GM21367 (cell line): ENCODE measurements around the gene USP10.

Experiments
- ATAC-seq: cut with Tn5 transposase; IDR thresholded peaks from one replicate; pipeline ENCODE4 v1.9.1; 2021; ENCODE audit not compliant: unreplicated experiment

The USP10 gene

DNA sequence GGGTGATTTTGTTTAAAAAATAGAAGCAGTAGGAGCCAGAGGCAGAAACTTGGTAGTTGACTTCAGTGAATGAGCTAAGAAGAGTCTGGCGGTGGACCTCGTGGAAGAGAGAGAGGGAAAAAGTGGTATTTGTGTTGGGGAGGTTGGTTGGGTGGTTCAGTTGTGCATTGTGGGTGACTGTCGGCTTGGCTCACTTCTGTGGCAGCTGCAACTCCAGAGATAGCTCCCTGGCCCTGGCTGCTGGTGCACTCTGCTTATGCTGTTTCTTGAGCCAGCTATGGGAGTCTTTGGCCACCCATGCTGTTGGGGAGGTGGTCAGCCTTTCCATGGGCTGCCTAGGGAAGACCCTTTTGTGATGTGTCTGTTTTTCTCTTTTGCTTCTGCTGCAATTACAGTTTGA, 69.6 kb downstream of the USP10 start:
- ATAC-seq = no peak

DNA sequence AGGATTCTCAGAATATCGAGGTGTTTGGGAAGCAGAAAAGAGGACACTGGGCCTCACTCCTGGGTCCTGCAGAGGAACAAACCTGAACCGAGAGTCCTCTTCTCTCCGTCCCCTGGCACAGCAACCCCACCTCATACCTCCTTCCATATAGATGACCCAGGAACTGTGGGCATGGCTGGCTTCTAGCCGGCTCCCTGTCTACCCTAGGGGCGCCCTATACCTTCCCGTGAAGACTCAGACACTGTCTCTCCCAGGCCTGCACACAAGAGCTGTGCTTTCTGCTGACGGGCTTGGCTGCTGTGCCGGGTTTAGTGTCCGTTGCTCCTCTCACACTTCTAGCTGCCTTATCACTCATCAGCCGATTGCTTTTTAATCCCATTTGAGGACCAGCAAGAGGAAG, 73.5 kb downstream of the USP10 start:
- ATAC-seq = no peak

DNA sequence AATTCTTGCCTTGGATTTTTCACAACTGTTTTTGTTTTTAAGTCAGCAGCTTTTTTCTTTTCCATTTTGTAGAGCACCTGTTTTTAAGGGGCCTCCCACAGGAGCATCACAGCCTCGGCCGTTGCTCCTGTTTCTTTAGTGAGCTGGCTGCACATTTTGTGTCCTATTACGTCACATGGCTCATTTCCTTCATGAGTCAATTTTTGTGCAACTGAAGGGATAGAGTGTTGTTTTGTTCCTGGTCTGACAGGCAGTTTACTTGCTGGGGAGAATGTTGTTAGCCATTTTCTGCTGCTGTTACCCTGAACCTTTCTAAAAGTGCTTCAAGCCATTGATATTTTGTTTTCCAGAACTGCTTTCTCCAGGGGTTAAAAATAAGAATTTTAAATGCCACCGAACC, 75.0 kb downstream of the USP10 start:
- no peak for ATAC-seq

DNA sequence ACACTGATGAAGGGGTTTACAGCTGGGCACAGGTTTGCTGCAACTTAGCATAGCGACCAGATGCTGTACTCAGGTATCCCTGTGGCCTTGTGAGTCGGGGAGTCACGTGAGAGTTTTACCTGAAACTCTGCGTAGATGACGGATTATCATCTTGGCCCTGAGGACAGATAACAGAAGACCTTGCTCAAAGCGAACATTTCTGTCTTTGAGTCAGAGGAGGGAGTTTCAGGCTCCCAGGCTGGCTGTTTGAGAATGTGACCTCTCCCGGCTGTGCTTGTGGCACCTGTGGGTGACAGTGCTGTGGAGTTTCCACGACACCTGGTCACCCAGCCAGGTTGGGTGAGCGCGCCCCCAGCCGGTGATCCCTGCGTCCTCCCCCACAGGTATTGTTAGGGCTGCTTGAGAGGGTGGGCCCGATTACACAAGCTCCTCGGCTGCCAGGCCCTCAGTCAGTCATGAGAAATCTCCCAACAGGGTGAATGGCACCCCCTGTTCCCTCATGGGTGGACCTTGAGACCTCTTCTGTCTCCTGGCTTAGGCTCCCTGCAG, 75.5 kb downstream of the USP10 start:
- ATAC-seq = no peak

DNA sequence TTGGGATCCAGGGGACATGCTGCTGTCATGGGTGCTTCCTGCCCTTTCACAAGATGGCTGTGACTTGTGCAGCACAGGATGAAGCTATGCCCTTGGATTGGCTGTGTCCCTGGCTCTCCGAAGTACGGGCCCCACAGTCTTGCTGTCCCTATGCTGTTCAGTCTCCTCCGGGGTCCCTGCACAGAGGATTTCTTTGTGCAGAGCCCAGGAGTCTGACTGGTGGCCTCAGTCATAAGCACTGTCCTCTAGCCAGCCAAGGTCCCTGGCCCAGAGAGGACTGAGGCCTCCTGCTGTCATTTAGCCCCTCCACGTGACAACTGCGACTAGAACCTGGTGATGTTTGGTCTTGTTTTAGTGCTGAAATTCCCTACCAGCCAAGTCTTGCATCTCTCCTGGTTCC, 77.6 kb downstream of the USP10 start:
- ATAC-seq = no peak

DNA sequence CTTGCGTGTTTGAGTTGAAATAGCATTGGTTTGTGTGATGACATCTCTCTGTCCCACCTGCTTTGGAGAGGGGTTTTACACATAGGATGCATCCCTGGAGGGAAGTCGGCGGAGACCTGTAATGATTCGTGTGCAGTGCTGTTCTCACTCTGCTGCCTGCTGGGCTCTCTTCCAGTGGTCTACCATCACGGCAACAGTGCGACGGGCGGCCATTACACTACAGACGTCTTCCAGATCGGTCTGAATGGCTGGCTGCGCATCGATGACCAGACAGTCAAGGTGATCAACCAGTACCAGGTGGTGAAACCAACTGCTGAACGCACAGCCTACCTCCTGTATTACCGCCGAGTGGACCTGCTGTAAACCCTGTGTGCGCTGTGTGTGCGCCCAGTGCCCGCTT, 78.9 kb downstream of the USP10 start:
- ATAC-seq = no peak

DNA sequence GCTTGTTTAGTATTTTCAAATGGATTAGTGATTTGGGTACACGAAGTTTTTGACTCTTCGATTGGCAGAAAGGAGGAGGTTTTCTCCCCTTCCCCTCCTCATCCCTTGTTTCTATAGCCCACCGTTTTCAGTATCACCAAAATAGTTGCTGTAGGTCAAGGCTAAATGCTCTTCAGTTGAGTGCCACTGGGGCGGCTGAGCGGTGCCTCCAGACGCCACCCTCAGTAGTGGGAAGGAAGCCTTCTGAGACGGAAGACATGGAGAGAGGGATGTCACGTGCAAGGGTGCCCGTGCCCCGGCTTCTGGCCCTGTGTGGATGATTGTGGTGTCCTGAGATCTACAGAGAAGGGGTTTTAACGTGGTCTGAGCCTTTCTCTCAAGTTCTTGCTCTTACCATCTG, 80.3 kb downstream of the USP10 start:
- ATAC-seq = no peak

DNA sequence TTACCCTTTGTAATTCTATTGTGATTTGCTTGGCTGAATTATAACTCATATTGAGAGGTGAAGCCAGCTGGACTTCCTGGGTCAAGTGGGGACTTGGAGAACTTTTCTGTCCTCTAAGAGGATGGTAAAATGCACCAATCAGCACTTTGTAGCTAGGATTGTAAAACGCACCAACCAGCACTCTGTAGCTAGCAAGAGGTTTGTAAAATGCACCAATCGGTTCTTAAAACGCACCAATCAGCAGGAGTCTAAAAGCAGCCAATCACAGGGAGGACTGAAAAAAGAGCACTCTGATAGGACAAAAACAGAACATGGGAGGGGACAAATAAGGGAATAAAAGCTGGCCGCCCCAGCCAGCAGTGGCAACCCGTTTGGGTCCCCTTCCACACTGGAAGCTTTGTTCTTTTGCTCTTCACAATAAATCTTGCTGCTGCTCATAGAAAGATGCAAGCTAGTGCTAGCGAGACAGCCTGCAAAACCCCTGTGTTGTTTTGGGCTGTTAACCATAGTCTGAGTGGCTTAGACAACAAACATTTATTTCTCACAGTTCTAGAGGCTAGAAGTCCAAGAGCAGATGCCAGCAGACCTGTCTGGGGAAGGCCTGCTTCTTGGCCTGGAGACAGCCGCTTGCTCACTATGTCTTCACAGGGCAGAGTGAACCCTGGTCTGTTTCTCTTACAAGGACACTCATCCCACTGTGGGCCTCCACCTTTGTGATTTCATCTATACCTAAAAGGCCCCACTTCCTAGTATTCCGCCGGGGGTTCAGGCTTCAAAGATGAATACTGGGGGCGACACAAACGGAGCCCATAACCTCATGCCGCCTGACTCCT, 81.0 kb downstream of the USP10 start:
- ATAC-seq = no peak

DNA sequence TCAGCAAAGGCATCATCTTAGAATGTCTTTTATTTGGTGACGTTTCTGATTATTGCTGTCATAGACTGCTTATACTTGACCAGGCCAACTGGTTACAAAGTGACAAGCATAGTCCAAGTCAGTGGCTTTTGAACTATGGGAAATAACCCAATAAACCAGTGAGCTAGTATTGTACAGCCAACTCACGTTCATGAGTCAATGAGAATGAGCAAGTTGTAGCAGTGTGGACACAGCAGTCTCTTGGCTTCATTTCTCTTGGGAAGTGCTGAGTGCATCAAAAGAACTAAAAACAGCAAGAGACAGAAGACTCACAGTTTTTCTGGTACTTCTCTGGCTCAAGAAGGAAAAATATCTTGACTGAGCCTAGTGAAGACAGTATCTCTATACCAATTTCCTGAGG, 83.0 kb downstream of the USP10 start:
- no peak for ATAC-seq

DNA sequence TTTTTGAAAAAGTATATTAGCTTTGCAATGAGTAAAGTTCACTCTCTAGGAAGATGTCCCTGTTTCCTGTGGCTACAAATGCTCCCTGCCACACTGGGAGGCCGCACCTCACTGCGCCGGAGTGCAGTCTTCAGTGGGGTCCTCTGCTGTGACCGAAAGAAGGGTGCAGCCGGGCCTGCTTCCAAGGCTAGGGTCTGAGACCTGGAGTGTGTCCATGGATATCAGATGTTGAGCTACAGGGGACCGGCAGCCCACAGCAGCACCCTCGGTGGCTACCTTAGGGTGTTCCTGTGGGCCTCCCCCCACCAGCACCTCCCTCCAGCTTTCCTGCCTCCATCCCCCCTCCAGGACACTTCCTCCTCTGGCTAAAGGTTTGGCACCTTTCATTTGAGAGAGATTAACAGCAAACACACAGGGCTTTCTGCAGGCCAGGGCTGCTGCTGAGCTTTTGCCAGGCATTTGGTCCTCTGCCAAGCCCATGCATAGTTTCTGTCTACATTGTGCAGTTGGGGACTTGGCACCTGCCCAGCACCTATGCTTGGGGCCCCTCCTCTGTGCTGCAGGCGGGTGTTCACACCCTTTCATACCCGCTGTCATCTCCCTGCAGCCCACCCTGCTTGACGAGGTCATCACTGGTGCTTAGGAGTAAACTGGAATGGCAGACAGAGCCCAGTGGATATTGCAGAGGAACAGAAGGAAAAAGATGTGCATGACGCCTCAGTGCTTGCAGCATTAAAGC, 86.2 kb downstream of the USP10 start:
- ATAC-seq = no peak

DNA sequence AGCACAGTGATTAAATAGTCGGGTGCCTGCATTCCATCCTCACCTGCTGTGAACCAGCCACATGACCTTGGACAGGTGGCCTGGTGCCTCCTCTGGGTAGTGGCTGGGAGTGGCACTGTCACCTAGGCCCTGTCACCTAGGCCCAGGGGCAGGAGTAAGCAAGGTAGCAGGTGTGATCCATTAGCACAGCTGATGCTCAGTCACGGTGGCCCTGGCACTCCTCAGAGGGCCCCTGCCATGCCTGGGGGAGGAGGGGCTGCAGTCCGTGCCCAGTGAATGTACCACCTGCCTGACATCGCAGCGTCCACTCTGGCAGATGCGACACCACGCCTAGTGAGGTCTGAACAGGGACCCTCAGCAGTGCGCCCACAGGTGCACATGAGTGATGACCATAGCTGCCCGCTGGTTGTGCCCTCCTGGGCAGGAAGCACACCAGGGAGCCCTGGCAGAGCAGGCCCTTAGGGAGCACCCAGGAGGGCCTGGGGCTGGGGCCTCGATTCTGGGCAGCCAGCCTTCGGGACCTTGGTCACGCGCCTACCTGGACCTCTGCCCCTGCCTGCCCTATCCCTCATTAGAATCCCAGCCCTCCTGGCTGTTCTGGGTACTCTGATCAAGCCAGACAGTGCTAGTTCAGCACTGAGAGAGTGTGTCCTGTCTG, 86.9 kb downstream of the USP10 start:
- no peak for ATAC-seq

DNA sequence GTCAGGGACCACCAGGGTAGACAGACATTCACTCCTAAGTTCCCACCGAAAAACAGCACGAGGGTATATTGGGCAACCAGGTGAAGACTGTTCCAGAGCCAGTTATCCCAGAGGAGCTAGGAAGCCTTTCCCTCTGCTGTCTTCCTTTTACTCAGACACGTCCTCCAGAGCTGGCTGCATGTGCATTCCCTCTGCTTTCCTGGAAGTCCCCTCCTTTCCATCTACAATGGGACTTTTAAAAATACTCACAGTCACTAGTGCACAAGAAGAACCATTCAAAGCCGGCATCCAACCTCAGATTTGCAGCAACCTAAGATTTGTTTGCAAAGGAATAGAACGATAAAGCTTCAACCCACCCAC, 87.4 kb downstream of the USP10 start:
- no peak for ATAC-seq

DNA sequence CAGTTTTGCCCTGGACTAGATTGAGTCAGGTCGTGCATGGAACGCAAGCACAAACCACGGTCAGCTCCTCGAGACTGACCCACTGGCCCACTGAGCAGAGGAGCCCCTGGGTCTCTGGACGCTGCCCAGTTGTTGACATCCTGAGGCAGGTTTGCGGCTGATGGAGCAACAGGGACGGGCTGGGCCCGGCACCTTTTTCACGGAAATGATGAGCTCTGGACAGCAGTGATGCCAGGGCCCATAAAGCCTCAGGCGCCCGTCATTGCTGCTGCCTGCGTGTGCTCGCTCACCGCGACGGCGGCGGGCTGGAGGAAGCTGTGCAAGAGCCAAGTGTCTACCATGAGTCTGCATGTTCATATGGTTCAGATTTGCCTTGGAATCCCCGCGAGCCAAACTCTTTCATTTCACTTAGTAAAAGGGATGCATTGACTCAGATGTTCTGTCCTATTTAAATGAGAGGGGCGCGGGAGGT, 89.2 kb downstream of the USP10 start:
- ATAC-seq = no peak

DNA sequence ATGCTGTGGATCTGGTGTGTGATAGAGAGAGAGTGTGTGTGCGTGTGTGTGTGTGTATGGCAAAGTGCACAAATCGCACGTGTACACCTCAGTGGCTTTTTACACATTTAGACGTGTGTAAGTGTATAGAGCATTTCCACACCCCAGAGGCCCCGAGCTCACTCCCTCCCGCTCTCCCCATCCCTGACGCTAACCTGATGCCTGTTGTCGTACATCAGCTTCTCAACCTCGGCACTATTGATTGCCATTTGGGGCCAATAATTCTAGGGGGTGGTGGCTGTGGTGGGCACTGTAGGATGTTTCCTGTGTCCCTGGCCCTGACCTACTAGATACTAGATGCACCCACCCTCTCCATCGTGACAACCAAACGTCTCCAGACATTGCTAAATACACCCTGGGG, 89.6 kb downstream of the USP10 start:
- ATAC-seq = no peak

DNA sequence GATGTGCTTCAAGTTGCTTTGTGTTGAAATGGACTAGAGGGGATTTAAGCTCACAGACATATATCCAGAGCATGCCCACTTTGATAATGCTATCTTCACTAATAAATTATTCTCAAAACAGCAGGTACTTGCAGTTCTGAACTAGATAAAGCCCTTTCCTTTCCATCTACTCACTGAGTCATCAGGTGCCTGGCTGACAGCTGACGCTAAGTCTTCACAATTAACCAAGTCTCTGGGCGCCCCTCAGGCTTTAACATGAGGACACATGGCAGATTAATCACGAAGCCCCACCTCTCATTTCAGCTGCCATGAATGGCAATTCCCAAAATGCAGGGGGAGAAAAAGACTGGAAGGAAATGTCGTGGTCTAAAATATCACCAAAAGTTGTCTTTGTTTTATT, 90.5 kb downstream of the USP10 start:
- no peak for ATAC-seq

DNA sequence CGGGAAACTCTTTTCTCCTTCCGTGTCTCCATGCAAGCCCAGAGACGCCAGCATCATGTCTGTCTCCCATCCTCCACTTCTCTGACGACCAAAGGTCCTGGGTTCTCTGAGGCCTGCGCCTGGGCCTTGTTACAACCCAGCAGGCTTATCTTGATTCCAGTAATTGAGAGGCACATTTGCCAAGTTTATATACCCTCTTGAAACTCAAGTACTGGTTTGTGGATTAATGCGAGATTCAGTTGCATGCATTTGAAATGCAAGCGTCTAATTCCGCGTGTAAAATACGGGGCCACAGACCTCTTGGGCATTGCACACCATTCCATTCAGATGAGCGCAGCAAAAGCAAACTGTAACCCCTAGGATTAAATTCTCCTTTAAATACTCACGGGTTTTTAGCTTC, 91.3 kb downstream of the USP10 start:
- no peak for ATAC-seq

DNA sequence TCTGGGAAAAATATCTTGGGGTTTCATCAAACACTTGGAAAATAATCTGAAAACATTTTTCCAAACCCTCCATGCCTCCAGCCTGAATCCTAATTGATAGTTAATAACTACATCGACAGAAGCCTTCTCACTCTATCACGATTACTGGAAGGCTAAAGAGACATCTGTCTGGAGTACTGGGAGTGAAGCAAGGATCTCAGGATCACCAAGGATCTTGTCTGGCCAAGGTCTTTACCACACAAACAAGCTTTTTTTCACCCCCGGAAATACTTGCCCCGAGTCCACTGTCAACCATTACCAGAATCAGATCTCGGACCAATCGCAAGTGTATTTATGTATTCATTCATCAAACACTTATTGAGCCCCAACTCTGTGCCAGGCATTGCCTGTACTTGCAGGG, 91.7 kb downstream of the USP10 start:
- no peak for ATAC-seq

DNA sequence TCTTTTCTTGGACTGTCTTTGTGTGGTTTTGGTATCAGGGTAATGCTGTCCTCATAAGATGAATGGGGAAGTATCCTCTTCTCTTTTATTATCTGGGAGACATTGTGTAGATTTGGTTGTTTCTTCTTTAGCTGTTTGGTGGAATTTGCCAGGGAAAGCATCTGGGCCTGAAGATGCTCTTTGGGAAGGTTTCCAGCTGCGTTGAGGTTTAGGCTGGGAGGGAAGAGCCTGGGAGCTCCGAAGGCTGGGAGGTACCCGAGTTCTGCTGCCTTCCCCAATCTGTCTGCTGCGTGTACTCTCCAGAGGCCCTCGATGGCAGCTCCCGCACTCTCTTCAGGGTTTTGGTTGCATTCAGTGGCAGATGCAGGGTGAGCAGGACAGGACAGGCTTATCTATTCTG, 94.4 kb downstream of the USP10 start:
- ATAC-seq = no peak

DNA sequence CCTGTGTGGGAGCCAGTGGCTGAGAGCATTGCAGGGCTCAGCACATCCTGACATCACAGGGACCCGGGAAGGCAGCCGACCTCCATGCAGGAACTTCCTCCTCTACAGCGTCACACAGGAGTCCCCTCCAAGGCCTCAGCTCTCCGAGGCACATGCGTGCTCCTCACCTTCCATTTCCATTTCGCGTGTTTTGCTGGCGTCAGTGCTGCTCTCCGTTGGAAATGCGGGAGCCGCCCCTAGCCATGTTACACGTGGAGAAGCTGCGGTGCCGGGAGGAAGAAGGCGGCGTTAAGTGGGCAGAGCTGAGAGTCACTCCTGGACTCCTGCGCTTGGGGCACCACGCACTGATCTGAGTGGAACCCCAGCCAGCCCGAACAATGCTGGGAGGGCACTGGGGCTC, 94.8 kb downstream of the USP10 start:
- ATAC-seq = no peak

DNA sequence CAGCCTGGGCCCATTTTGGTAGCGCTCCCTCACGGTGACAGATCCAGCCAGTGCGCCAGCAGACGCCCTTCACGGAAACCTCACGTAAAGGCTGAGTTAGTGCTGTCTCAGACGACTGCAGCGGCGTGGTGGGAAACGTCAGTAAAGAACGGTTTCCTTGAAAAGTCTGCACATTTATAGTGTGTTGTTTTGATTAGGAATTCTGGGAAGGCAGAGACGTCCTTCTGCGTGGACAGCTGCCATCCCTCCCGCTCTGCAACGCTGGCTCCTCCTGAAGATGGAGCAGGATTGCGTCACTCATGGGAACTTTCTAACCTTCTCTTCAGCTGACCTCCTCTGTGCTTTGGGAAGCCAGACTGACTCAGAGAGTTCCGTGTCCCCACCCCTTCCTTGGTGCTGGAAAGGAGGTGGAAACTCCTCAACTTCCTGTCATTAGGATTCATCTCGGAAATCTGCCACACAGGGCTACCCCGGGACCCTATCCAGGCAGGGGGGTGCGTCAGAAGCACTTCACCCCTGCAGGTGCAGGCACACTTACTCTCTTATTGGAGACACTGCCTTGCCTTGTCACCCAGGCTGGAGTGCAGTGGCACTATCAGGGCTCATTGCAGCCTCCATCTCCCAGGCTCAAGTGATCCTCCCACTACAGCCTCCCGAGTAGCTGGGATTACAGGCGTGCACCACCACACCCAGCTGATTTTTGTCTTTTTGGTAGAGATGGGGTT, 95.7 kb downstream of the USP10 start:
- no peak for ATAC-seq
